CD4-positive, alpha-beta T cell (primary cell): ENCODE measurements around the gene OTOP2. TPM values are rescaled to one million over a fixed set of nuclear protein-coding genes. Genes with fewer than 3 reads are reported as not detected.

ENCODE experiments used
- ATAC-seq: fragments of 200-7000 bp; cut with Tn5 transposase; one replicate; pipeline ENCODE4 v1.10.0; 2022; ENCODE audit warnings: mild to moderate bottlenecking; ENCODE audit not compliant: poor library complexity
- CTCF ChIA-PET: fragments of 350-600 bp; sonication (Branson Sonifier 250); formaldehyde crosslinking; loops from one replicate; lab custom pipeline; 2021; ENCODE audit warnings: antibody characterized with exemption, inconsistent platforms; lab: Charles Lee
- POLR2A ChIA-PET: fragments of 350-600 bp; sonication (Branson Sonifier 250); formaldehyde crosslinking; loops from one replicate; lab custom pipeline; 2021; ENCODE audit warnings: antibody characterized with exemption, inconsistent platforms; lab: Charles Lee
- DNase-seq, 14 experiments: peaks; one replicate each; pipeline ENCODE4 v3.0.0-alpha.2; 2013 to 2020; ENCODE audit warnings: mixed read lengths in 2 of 14
- H3K27ac ChIP-seq, 2 donors: one replicate each; pipeline versions ENCODE4 v1.5.1 to v1.7.0; 2013; ENCODE audit warnings: low read length in 2 of 2, low read depth in 1 of 2, mild to moderate bottlenecking in 1 of 2
- H3K27me3 ChIP-seq, 2 experiments: 1 replicate in 1 of 2; 2 replicates in 1 of 2; pipeline versions ENCODE4 v1.6.1 to v1.7.0; 2013; ENCODE audit warnings: low read length in 2 of 2, control low read depth in 1 of 2, mild to moderate bottlenecking in 1 of 2, moderate library complexity in 1 of 2; ENCODE audit not compliant: insufficient read depth in 2 of 2, control insufficient read depth in 1 of 2
- H3K36me3 ChIP-seq: one replicate; pipeline ENCODE4 v1.6.1; 2013; ENCODE audit warnings: low read length, control low read depth; ENCODE audit not compliant: insufficient read depth
- H3K4me1 ChIP-seq: one replicate; pipeline ENCODE4 v1.6.1; 2013; ENCODE audit warnings: low read length, control low read depth; ENCODE audit not compliant: insufficient read depth
- H3K4me3 ChIP-seq: one replicate; pipeline ENCODE4 v1.5.1; 2013; ENCODE audit warnings: mild to moderate bottlenecking, low read length, moderate library complexity
- H3K9me3 ChIP-seq, 2 experiments: 1 replicate in 1 of 2; 2 replicates in 1 of 2; pipeline versions ENCODE4 v1.6.1 to v1.7.0; 2013; ENCODE audit warnings: low read length in 2 of 2, mild to moderate bottlenecking in 2 of 2, control low read depth in 1 of 2, moderate library complexity in 1 of 2; ENCODE audit not compliant: control insufficient read depth in 1 of 2, insufficient read depth in 1 of 2
- H3K27ac Mint-ChIP-seq: one replicate; pipeline ENCODE4 v1.8.0; 2020; ENCODE audit warnings: mixed read lengths
- H3K27me3 Mint-ChIP-seq: one replicate; pipeline ENCODE4 v1.8.0; 2021; ENCODE audit warnings: mixed read lengths
- H3K36me3 Mint-ChIP-seq: one replicate; pipeline ENCODE4 v1.8.0; 2021; ENCODE audit warnings: low read depth, mixed read lengths
- H3K4me1 Mint-ChIP-seq: one replicate; pipeline ENCODE4 v1.8.0; 2021; ENCODE audit warnings: low read depth, mixed read lengths
- H3K4me3 Mint-ChIP-seq: one replicate; pipeline ENCODE4 v1.8.0; 2020; ENCODE audit warnings: mild to moderate bottlenecking, mixed read lengths
- H3K9me3 Mint-ChIP-seq: one replicate; pipeline ENCODE4 v1.8.0; 2020; ENCODE audit warnings: mixed read lengths
- intact Hi-C, 2 experiments: fragments of 100-400 bp; cut with DNase I in 1 of 2; cut with micrococcal nuclease in 1 of 2; formaldehyde crosslinking; loops; one replicate each; pipeline versions ENCODE4 v1.15.1 to v1.9.0; 2023 to 2025; cut with DNase I, micrococcal nuclease
- total RNA-seq, 174 experiments: library from RNA in 2 of 174; stranded (reverse) in 2 of 174; gene quantifications; one replicate each; pipeline ENCODE4 v1.2.3 and lab custom pipeline; 2021 to 2026
- TF ChIP-seq, protein P1 (sequence below): fragments of 200-600 bp; IDR thresholded peaks from one replicate; pipeline ENCODE4 v1.8.0; 2022; ENCODE audit warnings: antibody characterized with exemption, mild to moderate bottlenecking

The OTOP2 gene
- total RNA-seq, 2 experiments from 2014 or later, result not detected

DNA sequence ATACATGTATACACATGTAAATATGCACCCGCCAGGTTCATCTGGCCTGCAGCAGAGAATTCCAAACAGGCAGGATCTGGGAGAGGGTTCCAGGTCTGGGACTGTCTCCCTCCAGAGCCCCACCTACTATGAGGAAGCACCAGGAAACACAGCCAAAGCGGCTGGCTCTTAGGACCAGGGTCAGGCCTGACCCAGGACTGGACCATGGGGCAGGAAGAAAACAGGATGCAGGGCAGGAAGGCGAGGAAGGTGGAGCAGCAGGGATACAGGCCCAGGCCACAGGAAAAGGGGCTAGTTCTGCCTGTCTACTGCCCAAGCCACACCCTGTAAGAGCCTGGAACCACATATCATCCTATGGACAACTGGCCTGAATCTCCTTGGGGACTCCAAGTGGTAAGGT is 46.3 kb downstream of the OTOP2 start:
- Histone ChIP-seq H3K9me3 (no peaks in the 10 kb centered on the region), H3K27me3 (peaks cover 4 to 14% of the 10 kb centered on the region in 2 experiments), H3K27ac (no peak overlapping the region), H3K36me3 (no peaks in the 10 kb centered on the region), H3K4me1 (peaks cover 21% of the 10 kb centered on the region), H3K4me3 (no peak overlapping the region)
- TF ChIP-seq, protein P1, sequence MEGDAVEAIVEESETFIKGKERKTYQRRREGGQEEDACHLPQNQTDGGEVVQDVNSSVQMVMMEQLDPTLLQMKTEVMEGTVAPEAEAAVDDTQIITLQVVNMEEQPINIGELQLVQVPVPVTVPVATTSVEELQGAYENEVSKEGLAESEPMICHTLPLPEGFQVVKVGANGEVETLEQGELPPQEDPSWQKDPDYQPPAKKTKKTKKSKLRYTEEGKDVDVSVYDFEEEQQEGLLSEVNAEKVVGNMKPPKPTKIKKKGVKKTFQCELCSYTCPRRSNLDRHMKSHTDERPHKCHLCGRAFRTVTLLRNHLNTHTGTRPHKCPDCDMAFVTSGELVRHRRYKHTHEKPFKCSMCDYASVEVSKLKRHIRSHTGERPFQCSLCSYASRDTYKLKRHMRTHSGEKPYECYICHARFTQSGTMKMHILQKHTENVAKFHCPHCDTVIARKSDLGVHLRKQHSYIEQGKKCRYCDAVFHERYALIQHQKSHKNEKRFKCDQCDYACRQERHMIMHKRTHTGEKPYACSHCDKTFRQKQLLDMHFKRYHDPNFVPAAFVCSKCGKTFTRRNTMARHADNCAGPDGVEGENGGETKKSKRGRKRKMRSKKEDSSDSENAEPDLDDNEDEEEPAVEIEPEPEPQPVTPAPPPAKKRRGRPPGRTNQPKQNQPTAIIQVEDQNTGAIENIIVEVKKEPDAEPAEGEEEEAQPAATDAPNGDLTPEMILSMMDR, result no peak
- POLR2A ChIA-PET, result interaction anchor here (0.6 to 2.1 kb wide), 2 partner anchors 17 to 233 kb away, joined by 3 to 5 read pairs; partner anchors contain the start of gene CDR2L
- H3K36me3 Mint-ChIP-seq, result no peaks in the 10 kb centered on the region
- CTCF ChIA-PET, result interaction anchor here (0.7 to 3.6 kb wide), 3 partner anchors 9 to 13 kb away, joined by 3 to 22 read pairs (median 3); no protein-coding TSS in a partner anchor
- no peaks in the 10 kb centered on the region for H3K9me3 Mint-ChIP-seq
- ATAC-seq, result no peak
- H3K27me3 Mint-ChIP-seq, result peaks cover 4% of the 10 kb centered on the region
- intact Hi-C loops, result no loop called here
- H3K4me3 Mint-ChIP-seq, result peak overlapping the region; percentile 69
- no peak for DNase-seq
- H3K4me1 Mint-ChIP-seq, result peaks cover 5% of the 10 kb centered on the region
- H3K27ac Mint-ChIP-seq, result peak overlapping the region; percentile 42

DNA sequence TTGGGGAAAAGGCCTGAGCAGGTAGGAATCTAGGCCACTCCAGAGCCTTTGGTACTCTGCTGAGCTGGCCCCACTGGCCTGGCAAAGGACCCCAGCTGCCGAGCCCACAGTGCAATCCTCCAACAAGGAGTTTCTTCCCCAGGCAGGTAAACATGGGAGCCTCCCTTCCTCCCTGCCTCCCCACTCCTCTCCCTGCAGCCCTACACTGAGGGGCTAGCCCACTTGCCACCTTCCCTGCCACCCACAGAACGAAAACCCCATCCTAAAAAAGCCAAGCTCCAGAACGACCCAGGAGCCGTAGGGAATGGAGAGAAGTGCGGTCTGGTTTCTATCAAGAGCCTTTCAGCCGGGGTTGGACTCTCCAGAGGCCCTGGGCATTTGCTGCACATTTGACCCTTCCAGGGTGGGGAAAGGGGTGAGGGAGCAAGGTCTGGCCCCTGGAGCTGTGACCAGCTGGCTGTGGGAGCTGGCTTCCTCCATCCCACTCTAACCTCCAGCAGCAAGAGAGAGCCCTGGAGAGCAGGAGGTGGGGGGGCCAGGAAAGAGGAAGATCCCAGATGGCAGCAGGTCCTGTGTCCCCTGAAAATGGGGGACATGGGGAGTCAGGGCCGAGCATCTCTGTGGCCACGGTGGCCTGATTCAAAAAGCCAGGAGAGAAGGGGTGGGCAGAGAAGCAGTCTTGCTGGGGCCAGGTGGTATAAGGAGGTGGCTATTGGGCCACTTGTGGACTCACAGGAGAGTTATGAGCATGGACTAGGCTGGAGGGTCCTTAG is 47.2 kb downstream of the OTOP2 start:
- H3K36me3 Mint-ChIP-seq, result no peaks in the 10 kb centered on the region

DNA sequence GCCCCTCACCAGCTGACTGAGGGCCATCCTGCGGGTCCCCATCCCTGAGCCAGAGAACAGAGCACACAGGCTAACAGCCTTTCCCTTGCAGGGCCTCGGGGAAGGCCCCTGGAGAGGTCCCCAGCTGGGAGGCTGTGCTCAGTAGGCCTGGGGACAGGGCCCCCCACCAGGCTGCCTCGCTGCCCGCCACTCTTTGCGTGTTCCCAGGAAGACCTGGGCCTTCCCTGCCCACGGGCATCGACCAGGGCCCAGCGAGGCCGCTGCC is 47.7 kb downstream of the OTOP2 start:
- Mint-ChIP-seq H3K36me3 (no peaks in the 10 kb centered on the region), H3K27me3 (peaks cover 4% of the 10 kb centered on the region), H3K27ac (no peak overlapping the region), H3K4me3 (peak overlapping the region; percentile 89), H3K4me1 (peaks cover 5% of the 10 kb centered on the region), H3K9me3 (no peaks in the 10 kb centered on the region)
- peaks cover 21% of the 10 kb centered on the region for H3K4me1 ChIP-seq
- CTCF ChIA-PET, result interaction anchor here (0.6 to 3.6 kb wide), 6 partner anchors 8 to 230 kb away, joined by 3 to 22 read pairs (median 6); partner anchors contain the start of genes CDR2L and MRPL58
- POLR2A ChIA-PET, result interaction anchor here (0.9 to 4.1 kb wide), 4 partner anchors 11 to 545 kb away, joined by 3 to 27 read pairs (median 8); partner anchors contain the start of genes MRPL58 and TSEN54
- peak overlapping the region; percentile 59 for H3K4me3 ChIP-seq
- intact Hi-C loops, result loop anchor here in 1 of 2 experiments (1.0 kb wide), 1 partner anchor 16 kb away; the partner anchor contains the start of gene CDR2L
- peaks cover 4 to 14% of the 10 kb centered on the region in 2 experiments for H3K27me3 ChIP-seq
- H3K36me3 ChIP-seq, result no peaks in the 10 kb centered on the region
- TF ChIP-seq, protein P1, result no peak
- no peak overlapping the region for H3K27ac ChIP-seq
- ATAC-seq, result no peak
- no peak for DNase-seq
- H3K9me3 ChIP-seq, result no peaks in the 10 kb centered on the region

More for the DNA sequence above, 47.2 kb downstream of the OTOP2 start:
- Histone ChIP-seq H3K27ac (no peak overlapping the region), H3K4me1 (peaks cover 21% of the 10 kb centered on the region), H3K27me3 (peaks cover 4 to 14% of the 10 kb centered on the region in 2 experiments), H3K4me3 (peak overlapping the region; percentile 59), H3K36me3 (no peaks in the 10 kb centered on the region), H3K9me3 (no peaks in the 10 kb centered on the region)
- ATAC-seq (no peak), DNase-seq (no peak)
- intact Hi-C loops, result no loop called here
- H3K27ac Mint-ChIP-seq, result peak overlapping the region; percentile 42
- peaks cover 4% of the 10 kb centered on the region for H3K27me3 Mint-ChIP-seq
- POLR2A ChIA-PET, result interaction anchor here (1.1 to 4.1 kb wide), 3 partner anchors 12 to 98 kb away, joined by 5 to 27 read pairs (median 10); partner anchors contain the start of gene MRPL58
- TF ChIP-seq, protein P1, result no peak
- H3K4me3 Mint-ChIP-seq, result peak overlapping the region; percentile 89
- no peaks in the 10 kb centered on the region for H3K9me3 Mint-ChIP-seq
- peaks cover 5% of the 10 kb centered on the region for H3K4me1 Mint-ChIP-seq
- CTCF ChIA-PET, result interaction anchor here (0.6 to 3.6 kb wide), 6 partner anchors 9 to 230 kb away, joined by 3 to 22 read pairs (median 6); partner anchors contain the start of genes CDR2L and MRPL58
